ENCODE measurements around the gene HCN2.

DNA sequence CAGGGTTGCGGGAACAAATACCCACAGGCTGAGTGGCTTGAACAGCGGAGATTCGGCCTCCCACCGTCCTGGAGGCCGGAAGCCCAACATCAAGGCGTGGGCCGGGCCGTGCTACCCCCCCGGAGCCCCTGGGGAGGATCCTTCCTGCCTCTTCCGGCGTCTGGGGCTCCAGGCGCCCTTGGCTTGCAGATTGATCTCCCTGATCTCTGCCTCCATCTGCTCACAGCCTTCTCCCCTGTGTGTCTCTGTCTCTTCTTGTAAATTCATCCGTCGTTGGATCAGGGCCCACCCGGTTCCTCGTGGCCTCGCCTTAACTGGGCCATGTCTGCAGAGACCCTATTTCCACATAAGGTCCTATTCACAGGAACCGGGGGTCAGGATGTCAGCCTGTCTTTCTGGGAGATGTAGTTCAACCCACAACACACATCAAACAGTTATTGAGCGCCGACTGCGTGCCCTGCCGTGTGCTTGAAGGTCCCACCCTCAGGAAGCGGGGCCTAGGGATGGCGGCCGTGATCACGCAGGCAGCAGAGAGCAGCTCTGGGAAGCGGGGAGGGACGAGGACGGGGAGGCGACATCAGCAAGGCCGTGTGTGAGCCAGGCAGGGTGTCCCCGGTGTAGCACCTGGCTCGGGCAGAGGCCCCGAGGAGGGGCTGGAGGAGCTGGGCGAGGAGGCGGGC lies 21.3 kb downstream of the HCN2 start:
- TF ChIP-seq POLR2AphosphoS5 (IDR thresholded peaks at IDR 0.05; ENCODE audit: low read depth, low read length), result no peak
- no peak for TF ChIP-seq TAF1 (IDR thresholded peaks at IDR 0.05; ENCODE audit: low read depth, low read length)
- no peak for TF ChIP-seq NRF1 (IDR thresholded peaks at IDR 0.05; ENCODE audit: low read depth, low read length)
- no peak for TF ChIP-seq CTCF (IDR thresholded peaks at IDR 0.05; ENCODE audit: control extremely low read depth in 1 of 3, insufficient read depth in 1 of 3, low read depth in 1 of 3, low read length in 3 of 3)
- no peak for TF ChIP-seq EZH2 (IDR thresholded peaks at IDR 0.05; ENCODE audit: low read depth, low read length, severe bottlenecking)
- no peak for TF ChIP-seq USF2 (IDR thresholded peaks at IDR 0.05; ENCODE audit: low read length)
- TF ChIP-seq, protein P1, sequence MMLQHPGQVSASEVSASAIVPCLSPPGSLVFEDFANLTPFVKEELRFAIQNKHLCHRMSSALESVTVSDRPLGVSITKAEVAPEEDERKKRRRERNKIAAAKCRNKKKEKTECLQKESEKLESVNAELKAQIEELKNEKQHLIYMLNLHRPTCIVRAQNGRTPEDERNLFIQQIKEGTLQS (IDR thresholded peaks at IDR 0.05; ENCODE audit: insufficient read depth, low read depth, low read length), result no peak
- no peak for TF ChIP-seq POLR2A (IDR thresholded peaks at IDR 0.05; ENCODE audit: control extremely low read depth in 1 of 2, low read depth in 2 of 2, low read length in 2 of 2)
- TF ChIP-seq TBP (IDR thresholded peaks at IDR 0.05; ENCODE audit: low read depth, low read length), result no peak
- TF ChIP-seq ZNF274 (IDR thresholded peaks at IDR 0.05; ENCODE audit: borderline replicate concordance, extremely low read depth, low read length), result no peak
- no peak for TF ChIP-seq TAF7 (optimal IDR thresholded peaks at IDR 0.05; ENCODE audit: borderline replicate concordance, low read depth, low read length)
- TF ChIP-seq ASH2L (IDR thresholded peaks at IDR 0.05; ENCODE audit: low read length), result no peak
- no peak for TF ChIP-seq RAD21 (IDR thresholded peaks at IDR 0.05 in 1 of 2, conservative IDR thresholded peaks at IDR 0.05 in 1 of 2; ENCODE audit: low read depth in 2 of 2, low read length in 2 of 2)
